Measurements from ENCODE around the gene SLC26A11. TPM values are rescaled to one million over a fixed set of nuclear protein-coding genes. Genes with fewer than 3 reads are reported as not detected.

Gene SLC26A11
- total RNA-seq, 1 experiment from 2014 or later: 26.5 TPM

GRCh38 chr17:80189611-80190010 is 30.6 kb upstream of the SLC26A11 start:
- Histone ChIP-seq H4K8ac (replicated peaks; ENCODE audit: insufficient read length, low read depth, low read length) (no peak overlapping the region), H4K5ac (ENCODE audit: insufficient read length, low read depth, low read length) (no peak overlapping the region), H2BK20ac (ENCODE audit: low read depth, low read length, poor library complexity, severe bottlenecking) (no peak overlapping the region), H3T11ph (ENCODE audit: low read length) (no peak overlapping the region), H3K14ac (ENCODE audit: insufficient read depth, low read length) (no peak overlapping the region), H4K20me1 (ENCODE audit: control insufficient read depth, insufficient read depth, insufficient read length) (no peaks in the 10 kb centered on the region), H2BK15ac (ENCODE audit: low read depth, low read length) (no peak overlapping the region), H3K79me2 (ENCODE audit: insufficient read depth, low read length) (no peaks in the 10 kb centered on the region), H4K91ac (ENCODE audit: insufficient read length, low read depth, low read length) (no peak overlapping the region), H2BK120ac (ENCODE audit: low read depth, low read length, poor library complexity, severe bottlenecking) (no peak overlapping the region), H3K23me2 (ENCODE audit: insufficient read length, low read depth, low read length, poor library complexity, severe bottlenecking) (no peaks in the 10 kb centered on the region), H3K9ac (ENCODE audit: extremely low read depth, insufficient read length, low read length) (no peak overlapping the region), H2AFZ (ENCODE audit: low read length) (no peak overlapping the region), H2BK12ac (ENCODE audit: insufficient read length, low read depth, low read length) (no peak overlapping the region), H3K18ac (ENCODE audit: insufficient read length, low read depth, low read length) (no peak overlapping the region), H2AK5ac (ENCODE audit: insufficient read length, low read length) (no peak overlapping the region), H3K27me3 (ENCODE audit: insufficient read depth, low read length) (no peaks in the 10 kb centered on the region), H3K4ac (ENCODE audit: low read depth, low read length) (no peak overlapping the region), H3K9me3 (ENCODE audit: control insufficient read depth, low read depth, low read length) (no peaks in the 10 kb centered on the region), H2BK5ac (ENCODE audit: insufficient read length, low read length) (no peak overlapping the region), H3K56ac (ENCODE audit: insufficient read length, low read depth, low read length) (no peak overlapping the region), H3K4me1 (ENCODE audit: insufficient read depth, low read length) (no peaks in the 10 kb centered on the region), H3K4me2 (ENCODE audit: insufficient read depth, insufficient read length, low read length) (no peak overlapping the region), H3K79me1 (ENCODE audit: insufficient read depth, low read depth, low read length, poor library complexity, severe bottlenecking) (no peaks in the 10 kb centered on the region), H3K23ac (ENCODE audit: insufficient read length, low read depth, low read length) (no peak overlapping the region), H3K27ac (ENCODE audit: insufficient read length, low read depth, low read length) (no peak overlapping the region)
- WGBS (ENCODE audit: extremely low coverage, insufficient read length, low lambda C conversion rate): no CpG with 5 or more reads among the region's 23 CpGs
- Mint-ChIP-seq H3K9me3 (no peaks in the 10 kb centered on the region), H3K4me3 (no peak overlapping the region), H3K4me1 (peaks cover 0 to 10% of the 10 kb centered on the region in 2 experiments; a peak in 2 of 4 replicates), H3K27me3 (ENCODE audit: low read depth) (peaks cover 8% of the 10 kb centered on the region), H3K36me3 (ENCODE audit: insufficient read depth in 1 of 3, low read depth in 3 of 3) (no peaks in the 10 kb centered on the region), H3K27ac (no peak overlapping the region)
- no peak for TF ChIP-seq CTCF (conservative IDR thresholded peaks at IDR 0.05)
- DNase-seq: peak; percentile 30
